Rectal smooth muscle tissue (tissue), 1 donor: ENCODE results near the gene ADIPOR1.
"Not testable (repeated sequence)": the region's sequence is repeated elsewhere in the genome, so short reads cannot be mapped to it uniquely, and the experiment has no call there.

Experiments
- H3K27ac ChIP-seq: one replicate; pipeline ENCODE4 v1.7.0; 2013; ENCODE audit warnings: low read depth, low read length, inconsistent platforms
- H3K27me3 ChIP-seq: one replicate; pipeline ENCODE4 v1.7.0; 2013; ENCODE audit warnings: low read length; ENCODE audit not compliant: control insufficient read depth, insufficient read depth
- H3K36me3 ChIP-seq: one replicate; pipeline ENCODE4 v1.7.0; 2013; ENCODE audit warnings: low read length; ENCODE audit not compliant: control insufficient read depth, insufficient read depth
- H3K4me1 ChIP-seq: one replicate; pipeline ENCODE4 v1.7.0; 2013; ENCODE audit warnings: low read length; ENCODE audit not compliant: control insufficient read depth, insufficient read depth
- H3K4me3 ChIP-seq: one replicate; pipeline ENCODE4 v1.7.0; 2013; ENCODE audit warnings: low read length
- H3K9ac ChIP-seq: one replicate; pipeline ENCODE4 v1.7.0; 2013; ENCODE audit warnings: low read length

The ADIPOR1 gene

DNA sequence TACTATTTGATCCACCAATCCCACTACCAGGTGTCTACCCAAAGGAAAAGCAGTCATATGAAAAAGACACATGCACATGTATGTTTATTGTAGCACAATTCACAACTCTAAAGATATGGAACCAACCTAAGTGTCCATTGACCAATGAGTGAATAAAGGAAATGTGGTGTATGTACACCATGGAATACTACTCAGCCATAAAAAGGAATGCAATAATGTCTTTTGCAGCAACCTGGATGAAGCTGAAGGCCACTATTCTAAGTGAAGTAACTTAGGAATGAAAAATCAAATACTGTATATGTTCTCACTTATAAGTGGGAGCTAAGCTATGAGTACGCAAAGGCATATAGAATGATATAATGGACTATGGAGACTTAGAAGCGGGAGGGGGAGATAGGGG lies 12.6 kb downstream of the ADIPOR1 start:
- Histone ChIP-seq H3K36me3 (peaks cover 43% of the 10 kb centered on the region), H3K27ac (no peak overlapping the region), H3K27me3 (no peaks in the 10 kb centered on the region), H3K4me3 (no peak overlapping the region), H3K4me1 (no peaks in the 10 kb centered on the region), H3K9ac (no peak overlapping the region)

GRCh38 chr1:202944438-202944921 lies 13.6 kb downstream of the ADIPOR1 start:
- Histone ChIP-seq H3K4me1 (no peaks in the 10 kb centered on the region), H3K4me3 (no peak overlapping the region), H3K27ac (no peak overlapping the region), H3K27me3 (no peaks in the 10 kb centered on the region), H3K36me3 (peaks cover 40% of the 10 kb centered on the region), H3K9ac (no peak overlapping the region)

DNA sequence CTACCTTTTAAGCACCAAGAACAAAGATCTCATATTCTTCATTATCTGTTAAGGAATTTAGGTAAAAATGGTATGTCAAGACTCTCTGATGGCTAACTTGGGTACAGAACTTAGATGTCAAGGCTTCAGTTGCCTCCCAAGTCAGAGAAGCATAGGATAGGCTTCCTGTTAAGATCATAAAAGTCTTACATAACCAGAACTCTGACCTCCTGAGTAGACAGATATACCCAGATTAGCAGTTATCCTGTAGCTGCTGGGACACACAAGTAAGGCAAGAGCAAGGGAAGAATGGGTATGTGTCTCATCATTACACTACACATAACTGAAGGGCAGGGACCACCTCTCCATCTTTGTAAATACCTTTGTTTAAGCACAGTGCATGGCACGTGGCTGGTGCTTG lies 15.7 kb downstream of the ADIPOR1 start:
- H3K27me3 ChIP-seq = no peaks in the 10 kb centered on the region
- H3K4me3 ChIP-seq = no peak overlapping the region
- no peaks in the 10 kb centered on the region for H3K4me1 ChIP-seq
- H3K27ac ChIP-seq = no peak overlapping the region
- peaks cover 32% of the 10 kb centered on the region for H3K36me3 ChIP-seq
- H3K9ac ChIP-seq = no peak overlapping the region

DNA sequence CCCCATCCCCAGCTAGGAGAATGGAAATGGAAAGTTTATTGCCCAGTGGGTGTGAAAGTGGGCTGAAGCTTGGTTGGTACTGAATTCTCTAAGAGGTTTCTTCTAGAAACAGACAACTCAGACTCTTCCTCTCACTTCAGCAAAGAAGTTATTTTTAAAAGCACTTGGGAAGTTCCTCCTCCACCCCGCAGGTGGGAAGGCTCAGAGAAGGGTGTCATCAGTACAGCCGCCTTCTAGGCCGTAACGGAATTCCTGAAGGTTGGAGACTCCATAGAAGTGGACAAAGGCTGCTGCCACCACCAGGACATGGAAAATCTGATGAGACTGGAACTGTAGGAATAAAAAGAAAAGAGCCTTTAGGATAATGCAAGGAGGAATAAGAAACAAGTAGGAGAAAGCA lies 16.7 kb downstream of the ADIPOR1 start:
- H3K4me1 ChIP-seq = no peaks in the 10 kb centered on the region
- no peak overlapping the region for H3K9ac ChIP-seq
- H3K27me3 ChIP-seq = no peaks in the 10 kb centered on the region
- H3K36me3 ChIP-seq = peaks cover 31% of the 10 kb centered on the region
- no peak overlapping the region for H3K27ac ChIP-seq
- H3K4me3 ChIP-seq = no peak overlapping the region

GRCh38 chr1:202940561-202940960 lies 17.6 kb downstream of the ADIPOR1 start:
- no peak overlapping the region for H3K4me3 ChIP-seq
- H3K9ac ChIP-seq = no peak overlapping the region
- no peak overlapping the region for H3K27ac ChIP-seq
- no peaks in the 10 kb centered on the region for H3K27me3 ChIP-seq
- no peaks in the 10 kb centered on the region for H3K4me1 ChIP-seq
- peaks cover 28% of the 10 kb centered on the region for H3K36me3 ChIP-seq

- Histone ChIP-seq H3K9ac (no peak overlapping the region), H3K4me1 (no peaks in the 10 kb centered on the region), H3K4me3 (no peak overlapping the region), H3K36me3 (peaks cover 12% of the 10 kb centered on the region), H3K27me3 (no peaks in the 10 kb centered on the region), H3K27ac (no peak overlapping the region)
Observed at GRCh38 chr1:202938287-202938925, 19.7 kb downstream of the ADIPOR1 start.

GRCh38 chr1:202936409-202936808 lies 21.7 kb downstream of the ADIPOR1 start:
- H3K36me3 ChIP-seq, H3K27ac ChIP-seq, H3K9ac ChIP-seq, H3K4me3 ChIP-seq, H3K27me3 ChIP-seq, H3K4me1 ChIP-seq: not testable (repeated sequence)

DNA sequence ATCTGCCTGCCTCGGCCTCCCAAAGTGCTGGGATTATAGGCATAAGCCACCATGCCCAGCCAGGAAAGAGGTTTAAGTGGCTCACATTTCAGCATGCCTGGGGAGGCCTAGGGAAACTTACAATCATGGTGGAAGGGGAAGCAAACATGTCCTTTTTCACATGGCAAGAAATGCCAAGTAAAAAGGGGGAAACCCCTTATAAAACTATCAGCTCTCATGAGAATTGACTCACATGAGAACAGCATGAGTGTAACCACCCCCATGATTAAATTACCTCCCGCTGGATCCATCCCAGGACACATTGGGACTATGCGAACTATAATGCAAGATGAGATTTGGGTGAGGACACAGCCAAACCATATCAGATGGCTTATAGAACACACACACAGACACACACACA lies 22.3 kb downstream of the ADIPOR1 start:
- Histone ChIP-seq H3K27me3 (no peaks in the 10 kb centered on the region), H3K4me1 (no peaks in the 10 kb centered on the region), H3K9ac (no peak overlapping the region), H3K4me3 (no peak overlapping the region), H3K36me3 (no peaks in the 10 kb centered on the region), H3K27ac (no peak overlapping the region)

GRCh38 chr1:202934755-202935154 lies 23.4 kb downstream of the ADIPOR1 start:
- no peak overlapping the region for H3K9ac ChIP-seq
- H3K36me3 ChIP-seq = no peaks in the 10 kb centered on the region
- H3K27ac ChIP-seq = no peak overlapping the region
- H3K4me1 ChIP-seq = no peaks in the 10 kb centered on the region
- no peaks in the 10 kb centered on the region for H3K27me3 ChIP-seq
- no peak overlapping the region for H3K4me3 ChIP-seq

- Histone ChIP-seq H3K4me3 (no peak overlapping the region), H3K4me1 (no peaks in the 10 kb centered on the region), H3K9ac (no peak overlapping the region), H3K27me3 (no peaks in the 10 kb centered on the region), H3K27ac (no peak overlapping the region), H3K36me3 (no peaks in the 10 kb centered on the region)
Observed at GRCh38 chr1:202932476-202932875, 25.6 kb downstream of the ADIPOR1 start.

DNA sequence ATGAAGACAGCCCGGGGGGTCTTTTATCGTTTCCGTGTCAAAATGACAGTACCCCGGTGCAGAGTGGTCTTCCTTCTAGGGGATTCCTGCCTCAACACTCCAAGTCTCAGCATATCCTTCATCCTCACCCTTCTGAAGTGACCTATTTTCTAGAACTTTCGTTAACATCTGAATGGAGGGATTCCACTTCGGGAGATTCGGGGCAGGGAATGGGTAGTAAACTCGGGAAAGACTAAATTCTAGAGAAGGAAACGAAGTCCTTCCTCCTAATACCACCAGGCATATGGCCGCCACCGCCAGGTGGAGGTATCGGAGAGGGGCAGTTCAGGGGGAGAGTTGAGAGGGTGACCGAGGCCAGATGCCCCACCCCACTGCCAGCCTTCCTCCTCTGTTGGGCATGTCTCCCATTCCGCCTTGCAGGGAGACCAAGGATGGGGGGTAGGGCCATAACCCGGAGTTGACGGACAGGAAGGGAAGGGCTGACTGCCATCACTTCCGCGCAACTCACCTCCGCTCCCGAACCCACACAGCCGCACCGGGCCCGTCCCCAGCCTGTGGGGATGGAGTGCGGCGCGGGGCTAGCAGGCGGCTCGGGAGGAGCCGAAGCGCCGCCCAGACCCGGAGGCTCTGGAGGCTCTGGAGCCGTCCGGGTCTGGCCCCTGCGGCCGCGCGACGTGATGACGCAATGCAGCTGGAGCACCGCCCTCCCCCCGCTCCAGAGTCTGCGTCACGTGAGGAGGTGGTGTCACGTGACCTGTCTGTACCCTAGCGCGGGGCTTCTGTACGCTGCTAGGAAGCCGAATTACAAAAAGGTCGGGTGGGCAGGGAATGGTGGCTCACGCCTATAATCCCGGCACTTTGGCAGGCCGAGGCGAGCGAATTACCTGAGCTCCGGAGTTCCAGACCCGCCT lies 31.3 kb downstream of the ADIPOR1 start, which contains the start of gene KLHL12:
TSS of gene KLHL12 (minus strand) at position 654 of the 911 bp plus-strand sequence. CDS start 2,072 bp downstream, outside the sequence.
- H3K27ac ChIP-seq = peak within 1 kb of the TSS; percentile 91
- peak within 1 kb of the TSS; percentile 88 for H3K9ac ChIP-seq
- H3K36me3 ChIP-seq = no peaks in the 10 kb centered on the region
- H3K27me3 ChIP-seq = no peaks in the 10 kb centered on the region
- peaks cover 5% of the 10 kb centered on the region for H3K4me1 ChIP-seq
- H3K4me3 ChIP-seq = peak within 1 kb of the TSS; percentile 93

- H3K9ac ChIP-seq = no peak overlapping the region
- no peak overlapping the region for H3K27ac ChIP-seq
- no peaks in the 10 kb centered on the region for H3K27me3 ChIP-seq
- H3K36me3 ChIP-seq = peaks cover 3% of the 10 kb centered on the region
- H3K4me1 ChIP-seq = peaks cover 5% of the 10 kb centered on the region
- H3K4me3 ChIP-seq = no peak overlapping the region
Observed at GRCh38 chr1:202923533-202923932, 34.6 kb downstream of the ADIPOR1 start.
